ENCODE measurements around the gene DAZ2.
"Not testable (repeated sequence)": the region's sequence is repeated elsewhere in the genome, so short reads cannot be mapped to it uniquely, and the experiment has no call there.

DAZ2 gene

GRCh38 chrY:23219233-23219632, at the start of gene DAZ2:
TSS of gene DAZ2 (plus strand) at chrY:23219533. CDS start at chrY:23219741, 208 bp downstream.
- not testable (repeated sequence) for H3K4me3 ChIP-seq (ENCODE audit: low read depth, low read length); DNase-seq (ENCODE audit: low read depth)

- not testable (repeated sequence) for DNase-seq (ENCODE audit: low read depth); H3K4me3 ChIP-seq (ENCODE audit: low read depth, low read length)
These were observed 20.4 kb upstream of the DAZ2 start, which contains the start of gene DAZ1 for GRCh38 chrY:23198908-23199307. TSS of gene DAZ1 (minus strand) at chrY:23199008. CDS start at chrY:23198800, 208 bp downstream.

GRCh38 chrY:23207455-23207854, 11.9 kb upstream of the DAZ2 start:
- DNase-seq (ENCODE audit: low read depth); H3K4me3 ChIP-seq (ENCODE audit: low read depth, low read length): not testable (repeated sequence)

GRCh38 chrY:23209802-23210495, 9.4 kb upstream of the DAZ2 start:
- not testable (repeated sequence) for H3K4me3 ChIP-seq (ENCODE audit: low read depth, low read length)

GRCh38 chrY:23210681-23211080, 8.7 kb upstream of the DAZ2 start:
- DNase-seq (ENCODE audit: low read depth); H3K4me3 ChIP-seq (ENCODE audit: low read depth, low read length): not testable (repeated sequence)

More at GRCh38 chrY:23209802-23210495, 9.4 kb upstream of the DAZ2 start:
- DNase-seq (ENCODE audit: low read depth) = not testable (repeated sequence)
